Adrenal gland (tissue), 12 donors: ENCODE data around the gene RPS6KA1. TPM values are rescaled to one million over a fixed set of nuclear protein-coding genes. Genes with fewer than 3 reads are reported as not detected.

Experiments used
- DNase-seq, 7 donors: peaks; one replicate each; pipeline ENCODE4 v3.0.0-alpha.2; 2019 to 2020
- H3K27ac ChIP-seq, 5 donors: fragments of 200-600 bp; sonication (generic) in 4 of 5; 1 replicate in 3 of 5; 2 replicates in 2 of 5; pipeline versions ENCODE4 v1.5.1 to v1.8.0; 2016 to 2020; ENCODE audit warnings: mild to moderate bottlenecking in 1 of 5
- H3K27me3 ChIP-seq: fragments of 200-600 bp; 2 replicates; pipeline ENCODE4 v1.8.0; 2021
- H3K36me3 ChIP-seq, 2 donors: fragments of 200-600 bp; replicated peaks in 1 of 2; 1 replicate in 1 of 2; 2 replicates in 1 of 2; pipeline versions ENCODE4 v1.5.1 to v1.8.0; 2018 to 2022
- H3K4me1 ChIP-seq, 2 donors: fragments of 200-600 bp; replicated peaks in 1 of 2; 1 replicate in 1 of 2; 2 replicates in 1 of 2; pipeline versions ENCODE4 v1.5.1 to v1.8.0; 2018 to 2021
- H3K4me3 ChIP-seq, 4 donors: fragments of 200-600 bp; sonication (generic) in 3 of 4; one replicate each; pipeline ENCODE4 v1.5.1; 2016 to 2018
- H3K9me3 ChIP-seq, 3 donors: fragments of 200-600 bp; sonication (generic) in 1 of 3; replicated peaks in 1 of 3; 1 replicate in 2 of 3; 2 replicates in 1 of 3; pipeline versions ENCODE4 v1.5.1 to v1.8.0; 2016 to 2021
- POLR2A ChIP-seq, 2 donors: fragments of 450-650 bp; IDR thresholded peaks; one replicate each; pipeline ENCODE4 v1.6.1; 2017; ENCODE audit warnings: antibody characterized with exemption in 2 of 2, mild to moderate bottlenecking in 2 of 2, moderate library complexity in 1 of 2
- WGBS, 4 donors: extraction: QIAGEN DNeasy Blood & Tissue Kit in 2 of 4; methylation state at CpG; one replicate each; pipeline versions ENCODE4 v1.1.5 to v1.1.7; 2013 to 2017; 5-methylcytosine and 5-hydroxymethylcytosine counted together
- intact Hi-C, 2 donors: fragments of 100-400 bp; cut with DNase I; formaldehyde crosslinking; loops; one replicate each; pipeline versions ENCODE4 v1.14.1 to v1.15.0; 2022 to 2023
- polyA plus RNA-seq, 3 donors: library from polyadenylated mRNA; stranded (reverse); fragments of 200-250 nt in 2 of 3; fragments of 350-450 nt in 1 of 3; fragmentation: Illumina TruSeq in 1 of 3; extraction: RNeasy Lipid Tissue Mini Kit (QIAGEN cat#74804) in 1 of 3; gene quantifications; one replicate each; pipeline ENCODE4 v1.2.3, GENCODE V29; 2013 to 2014
- total RNA-seq, 9 donors: library from RNA; depleted of rRNA in 4 of 9; stranded (reverse); fragments of >200 nt in 4 of 9; fragments of 120-200 nt in 1 of 9; fragmentation: NEBNext Ultra II Directional in 1 of 9; extraction: Animal tissue kit (Norgen Biotek cat#: 25700) in 1 of 9; gene quantifications; one replicate each; pipeline versions ENCODE4 v1.1.0 to v1.2.4, GENCODE V29; 2013 to 2023
- TF ChIP-seq, protein P1 (sequence below), 6 experiments: fragments of 450-650 bp in 4 of 6; fragments of 200-600 bp in 2 of 6; sonication (generic) in 1 of 6; IDR thresholded peaks; 1 replicate in 5 of 6; 2 replicates in 1 of 6; pipeline versions ENCODE4 v1.5.1 to v1.8.0; 2016 to 2021; ENCODE audit warnings: antibody characterized with exemption in 6 of 6, mild to moderate bottlenecking in 2 of 6, moderate library complexity in 1 of 6
- donor health status: healthy with polysubstance abuse.
- donor health status: Bipolar disorder and iron deficiency.
- donor health status: DM: yes; HTN: yes; CAD: no.
- donor health status: DM: no; HTN: no; CAD: no.
- donor health status: DM: no; HTN: no; CAD: no.
- donor health status: DM: yes; HTN: yes; CAD: no.

Gene RPS6KA1
- total and polyA plus RNA-seq, 12 donors, result 17.1 to 51.5 (median 40.1) TPM

GRCh38 chr1:26548841-26549240, 19.3 kb downstream of the RPS6KA1 start:
- Histone ChIP-seq H3K36me3 (peaks cover 0 to 9% of the 10 kb centered on the region in 2 donors), H3K27me3 (no peaks in the 10 kb centered on the region), H3K27ac (no peak overlapping the region), H3K4me3 (no peak overlapping the region), H3K9me3 (no peaks in the 10 kb centered on the region), H3K4me1 (no peaks in the 10 kb centered on the region)
- DNase-seq, result no peak
- TF ChIP-seq POLR2A (IDR thresholded peaks at IDR 0.05), result no peak
- TF ChIP-seq, protein P1, sequence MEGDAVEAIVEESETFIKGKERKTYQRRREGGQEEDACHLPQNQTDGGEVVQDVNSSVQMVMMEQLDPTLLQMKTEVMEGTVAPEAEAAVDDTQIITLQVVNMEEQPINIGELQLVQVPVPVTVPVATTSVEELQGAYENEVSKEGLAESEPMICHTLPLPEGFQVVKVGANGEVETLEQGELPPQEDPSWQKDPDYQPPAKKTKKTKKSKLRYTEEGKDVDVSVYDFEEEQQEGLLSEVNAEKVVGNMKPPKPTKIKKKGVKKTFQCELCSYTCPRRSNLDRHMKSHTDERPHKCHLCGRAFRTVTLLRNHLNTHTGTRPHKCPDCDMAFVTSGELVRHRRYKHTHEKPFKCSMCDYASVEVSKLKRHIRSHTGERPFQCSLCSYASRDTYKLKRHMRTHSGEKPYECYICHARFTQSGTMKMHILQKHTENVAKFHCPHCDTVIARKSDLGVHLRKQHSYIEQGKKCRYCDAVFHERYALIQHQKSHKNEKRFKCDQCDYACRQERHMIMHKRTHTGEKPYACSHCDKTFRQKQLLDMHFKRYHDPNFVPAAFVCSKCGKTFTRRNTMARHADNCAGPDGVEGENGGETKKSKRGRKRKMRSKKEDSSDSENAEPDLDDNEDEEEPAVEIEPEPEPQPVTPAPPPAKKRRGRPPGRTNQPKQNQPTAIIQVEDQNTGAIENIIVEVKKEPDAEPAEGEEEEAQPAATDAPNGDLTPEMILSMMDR (IDR thresholded peaks at IDR 0.05), result no peak
- 69 to 78% (median 73%) methylated on average over 3 of the region's 3 CpGs for WGBS, 4 donors
- intact Hi-C loops, result no loop called here

GRCh38 chr1:26550946-26551345, 21.4 kb downstream of the RPS6KA1 start:
- DNase-seq, result no peak
- Histone ChIP-seq H3K9me3 (no peaks in the 10 kb centered on the region), H3K4me3 (no peak overlapping the region), H3K36me3 (peaks cover 0 to 13% of the 10 kb centered on the region in 2 donors), H3K4me1 (peaks cover 8 to 9% of the 10 kb centered on the region in 2 donors), H3K27ac (no peak overlapping the region), H3K27me3 (no peaks in the 10 kb centered on the region)
- WGBS, 4 donors, result 92 to 100% (median 97%) methylated on average over 3 of the region's 3 CpGs
- TF ChIP-seq, protein P1 (IDR thresholded peaks at IDR 0.05), result no peak
- no peak for TF ChIP-seq POLR2A (IDR thresholded peaks at IDR 0.05)
- intact Hi-C loops, result no loop called here

DNA sequence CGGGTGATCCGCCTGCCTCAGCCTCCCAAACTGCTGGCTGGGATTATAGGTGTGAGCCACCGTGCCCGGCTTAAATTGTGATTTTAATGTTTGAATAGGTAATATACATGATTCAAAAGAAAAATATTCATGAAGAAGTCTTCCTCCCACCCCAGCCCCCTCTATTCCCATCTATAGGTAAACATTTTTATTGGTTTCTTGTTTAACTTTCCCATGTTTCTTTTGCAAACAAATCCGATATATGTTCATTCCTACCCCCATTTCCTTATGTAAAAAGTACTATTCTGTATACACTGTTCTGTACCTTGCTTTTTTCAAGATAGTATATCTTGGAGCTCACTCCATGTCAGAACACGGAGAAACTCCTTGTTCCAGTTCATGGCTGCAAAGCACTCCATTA, 23.2 kb downstream of the RPS6KA1 start:
- intact Hi-C loops, result no loop called here
- Histone ChIP-seq H3K9me3 (no peaks in the 10 kb centered on the region), H3K4me1 (peaks cover 14 to 18% of the 10 kb centered on the region in 2 donors), H3K36me3 (peaks cover 0 to 13% of the 10 kb centered on the region in 2 donors), H3K27me3 (no peaks in the 10 kb centered on the region), H3K27ac (no peak overlapping the region), H3K4me3 (no peak overlapping the region)
- no peak for DNase-seq
- 92 to 95% (median 94%) methylated on average over 6 of the region's 6 CpGs for WGBS, 4 donors
- no peak for TF ChIP-seq POLR2A (IDR thresholded peaks at IDR 0.05)
- TF ChIP-seq, protein P1 (IDR thresholded peaks at IDR 0.05), result no peak

GRCh38 chr1:26553942-26554682, 24.6 kb downstream of the RPS6KA1 start:
- Histone ChIP-seq H3K36me3 (peaks cover 0 to 13% of the 10 kb centered on the region in 2 donors), H3K27ac (peak overlapping the region in 1 of 5 donors; percentile 86), H3K4me1 (peaks cover 14 to 18% of the 10 kb centered on the region in 2 donors), H3K27me3 (no peaks in the 10 kb centered on the region), H3K4me3 (no peak overlapping the region), H3K9me3 (no peaks in the 10 kb centered on the region)
- WGBS, 4 donors, result 78 to 91% (median 83%) methylated on average over 6 to 14 of the region's 14 CpGs
- DNase-seq, result peak in 1 of 7 donors; percentile 28
- intact Hi-C loops, result no loop called here
- TF ChIP-seq POLR2A (IDR thresholded peaks at IDR 0.05), result no peak
- TF ChIP-seq, protein P1 (IDR thresholded peaks at IDR 0.05), result no peak
